Islet precursor cell (in vitro differentiated cells): ENCODE measurements around the gene IFT25.
"Not testable (repeated sequence)": the region's sequence is repeated elsewhere in the genome, so short reads cannot be mapped to it uniquely, and the experiment has no call there.

Experiments
- DNase-seq: peaks from one replicate; pipeline ENCODE4 v3.0.0-alpha.2; 2018

The IFT25 gene

DNA sequence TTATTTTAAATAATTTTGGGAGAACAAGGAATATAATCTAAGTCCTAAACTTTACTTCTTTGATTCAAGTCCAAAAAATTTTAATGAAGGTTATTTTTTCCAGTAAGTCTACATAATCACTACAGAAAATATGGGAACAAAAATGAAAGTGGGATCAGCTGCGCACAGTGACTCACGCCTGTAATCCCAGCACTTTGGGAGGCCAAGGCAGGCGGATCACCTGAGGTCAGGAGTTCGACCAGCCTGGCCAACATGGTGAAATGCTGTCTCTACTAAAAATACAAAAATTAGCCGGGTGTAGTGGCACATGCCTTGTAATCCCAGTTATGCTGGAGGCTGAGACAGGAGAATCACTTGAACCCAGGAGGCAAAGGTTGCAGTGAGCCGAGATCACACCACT lies 61.9 kb downstream of the IFT25 start:
- DNase-seq: not testable (repeated sequence)

DNA sequence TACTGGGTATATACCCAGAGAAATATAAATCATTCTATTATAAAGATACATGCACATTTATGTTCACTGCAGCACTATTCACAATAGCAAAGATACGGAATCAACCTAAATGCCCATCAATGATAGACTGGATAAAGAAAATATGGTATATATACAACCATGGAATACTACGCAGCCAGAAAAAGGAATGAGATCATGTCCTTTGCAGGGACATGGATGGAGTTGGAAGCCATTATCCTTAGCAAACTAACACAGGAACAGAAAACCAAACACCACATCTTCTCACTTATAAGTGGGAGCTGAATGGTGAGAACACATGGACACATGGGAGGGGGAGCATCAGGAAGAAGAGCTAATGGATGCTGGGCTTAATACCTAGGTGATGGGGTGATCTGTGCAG lies 63.6 kb downstream of the IFT25 start:
- DNase-seq: not testable (repeated sequence)

DNA sequence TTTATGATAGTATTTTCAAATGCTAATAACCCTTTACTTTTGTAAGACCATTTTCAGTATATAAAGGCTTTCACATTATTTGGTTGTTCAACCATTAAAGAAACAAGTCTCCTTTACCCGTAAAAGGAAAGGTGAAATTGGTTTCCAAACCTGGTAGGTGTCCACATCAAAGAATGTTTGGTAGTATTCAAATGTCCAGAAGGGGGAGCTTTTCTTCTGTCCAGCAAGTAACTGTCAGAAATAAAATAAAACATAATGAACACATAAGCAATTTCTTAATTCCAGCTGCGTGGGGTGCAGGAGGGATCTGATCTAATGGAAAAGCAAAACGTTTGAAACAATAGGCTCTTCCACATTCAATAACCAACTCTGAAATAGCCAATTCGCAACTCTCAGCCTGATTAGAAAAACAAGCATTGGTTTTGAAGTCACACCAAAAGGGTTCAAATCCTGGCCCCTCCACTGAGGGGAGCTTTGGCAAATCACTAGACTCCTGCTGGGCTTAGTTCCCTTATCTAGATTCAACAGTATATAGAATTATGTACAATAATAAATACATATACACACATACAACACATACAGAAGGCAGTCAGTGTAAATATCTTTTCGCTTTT lies 66.9 kb downstream of the IFT25 start:
- no peak for DNase-seq

DNA sequence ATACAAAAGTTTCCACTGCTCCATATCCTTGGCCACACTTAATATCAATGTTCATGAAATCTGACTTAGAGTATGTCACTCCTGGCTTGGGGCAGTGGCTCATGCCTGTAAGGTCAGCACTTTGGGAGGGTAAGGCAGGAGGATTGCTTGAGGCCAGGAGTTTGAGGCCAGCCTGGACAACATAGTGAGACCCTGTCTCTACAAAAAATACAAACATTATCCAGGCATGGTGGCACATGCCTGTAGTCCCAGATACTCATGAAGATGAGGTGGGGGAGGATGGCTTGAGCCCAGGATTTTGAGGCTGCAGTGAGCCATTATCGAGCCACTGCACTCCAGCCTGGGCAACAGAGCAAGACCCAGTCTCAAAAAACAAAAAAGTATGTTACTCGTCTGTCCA lies 70.3 kb downstream of the IFT25 start:
- not testable (repeated sequence) for DNase-seq

DNA sequence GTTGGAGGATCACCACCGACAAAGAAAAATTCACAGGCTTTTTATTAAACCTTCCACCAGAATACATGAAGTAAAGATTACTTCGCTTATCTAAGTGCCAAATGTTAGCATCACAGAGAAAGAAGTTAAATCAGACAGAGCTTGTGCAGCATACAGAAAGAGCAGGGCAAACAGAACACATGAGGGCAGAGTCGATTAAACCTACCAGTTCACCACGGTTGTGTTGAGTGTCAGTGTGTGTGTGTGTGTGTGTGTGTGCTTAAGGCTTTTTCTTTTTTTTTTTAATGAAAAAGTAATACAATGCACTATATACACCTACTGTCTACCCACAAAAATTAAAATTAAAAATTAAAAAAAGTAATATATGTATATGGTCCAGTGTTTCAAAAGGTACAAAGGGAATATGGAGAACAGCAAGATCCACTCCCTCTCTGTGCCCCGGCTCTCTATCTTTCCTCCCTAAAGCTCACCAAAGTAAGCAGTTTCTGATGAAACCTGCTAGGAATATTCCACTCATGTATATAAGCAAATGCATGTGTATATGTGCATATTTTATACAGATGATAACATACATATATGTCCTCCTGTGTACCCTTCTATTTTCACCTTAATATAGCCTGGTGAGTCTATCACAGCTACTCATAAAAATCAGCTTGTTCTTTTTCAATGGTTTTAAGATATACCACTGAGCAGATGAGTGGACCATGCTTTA lies 73.6 kb downstream of the IFT25 start:
- no peak for DNase-seq
